ENCODE data around the gene SPOPL.

Gene SPOPL

DNA sequence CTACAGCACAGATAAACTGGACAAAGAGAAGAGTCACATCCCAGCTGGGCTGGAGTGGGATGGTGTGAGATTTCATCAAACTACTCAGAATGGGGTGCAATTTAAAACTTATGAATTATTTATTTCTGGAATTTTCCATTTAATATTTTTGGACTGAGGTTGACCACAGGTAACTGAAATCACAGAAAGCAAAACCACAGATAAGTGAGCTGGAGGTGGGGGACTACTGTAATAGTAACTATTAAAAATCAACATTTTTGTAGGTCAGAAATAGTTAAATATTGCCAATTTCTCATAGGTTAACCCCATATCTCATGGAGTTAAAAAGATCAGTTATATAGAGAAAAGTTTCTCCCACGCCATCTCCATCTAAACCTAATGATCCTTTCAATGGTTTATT lies 88.1 kb downstream of the SPOPL start:
- Mint-ChIP-seq H3K27ac (no peak overlapping the region), H3K4me1 (no peaks in the 10 kb centered on the region), H3K9me3 (no peaks in the 10 kb centered on the region), H3K36me3 (peaks cover 37% of the 10 kb centered on the region), H3K4me3 (no peak overlapping the region), H3K27me3 (no peaks in the 10 kb centered on the region)
- no peak for ATAC-seq

DNA sequence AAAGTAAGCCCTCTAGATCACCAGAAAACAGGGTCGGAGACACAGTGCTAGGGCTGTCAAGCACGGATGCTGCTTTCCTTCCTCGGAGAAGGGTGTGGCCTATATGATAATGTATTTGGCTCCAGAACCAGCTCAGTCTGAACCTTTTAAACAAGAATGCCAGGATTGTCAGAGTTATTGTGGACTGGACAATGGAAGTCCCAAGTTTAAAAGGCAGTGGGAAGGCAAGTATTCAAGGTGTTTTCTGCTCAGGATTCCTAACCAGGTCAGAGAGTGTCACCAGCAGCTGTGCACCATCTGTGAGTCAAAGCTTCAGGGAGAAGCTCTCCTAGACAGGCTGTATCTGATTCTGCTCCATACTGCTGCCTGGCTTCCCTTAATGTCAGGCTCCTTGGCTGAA lies 94.8 kb downstream of the SPOPL start:
- no peaks in the 10 kb centered on the region for H3K4me1 Mint-ChIP-seq
- ATAC-seq, result no peak
- H3K9me3 Mint-ChIP-seq, result no peaks in the 10 kb centered on the region
- no peaks in the 10 kb centered on the region for H3K27me3 Mint-ChIP-seq
- no peak overlapping the region for H3K4me3 Mint-ChIP-seq
- peaks cover 33% of the 10 kb centered on the region for H3K36me3 Mint-ChIP-seq
- H3K27ac Mint-ChIP-seq, result no peak overlapping the region

DNA sequence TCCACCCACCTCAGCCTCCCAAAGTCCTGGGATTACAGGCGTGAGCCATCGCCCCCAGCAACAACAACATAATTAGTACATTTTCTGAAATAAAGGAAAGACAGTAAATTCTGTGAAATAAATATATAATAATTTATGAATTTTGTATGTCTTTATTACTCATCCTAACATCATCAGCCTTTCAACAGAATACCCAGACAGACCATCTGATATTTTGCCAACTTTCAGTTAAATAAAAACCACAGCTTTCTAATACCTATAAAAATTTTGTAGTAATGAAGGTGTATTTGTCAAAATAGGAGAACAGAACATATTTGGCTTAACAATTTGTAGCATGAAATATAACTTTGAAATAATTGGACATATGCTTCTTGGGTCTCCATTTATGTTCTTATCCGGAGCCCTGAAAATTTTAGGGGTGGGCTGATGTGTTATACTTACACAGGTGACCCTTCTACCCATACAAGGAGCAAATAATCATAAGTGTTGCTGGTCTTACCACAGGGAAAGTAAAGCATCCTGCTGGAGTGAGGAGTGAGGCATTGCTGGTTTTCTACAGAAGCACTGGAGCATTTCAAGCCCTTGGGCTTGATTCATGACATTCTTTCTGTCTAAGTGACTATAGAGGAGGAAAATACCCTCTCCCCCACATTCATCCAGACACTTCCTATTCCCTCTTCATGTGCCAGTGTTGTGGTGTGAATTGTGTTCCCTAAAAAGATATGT lies 99.3 kb downstream of the SPOPL start:
- H3K36me3 Mint-ChIP-seq, result peaks cover 13% of the 10 kb centered on the region
- no peaks in the 10 kb centered on the region for H3K4me1 Mint-ChIP-seq
- no peak overlapping the region for H3K4me3 Mint-ChIP-seq
- H3K9me3 Mint-ChIP-seq, result no peaks in the 10 kb centered on the region
- no peak for ATAC-seq
- no peaks in the 10 kb centered on the region for H3K27me3 Mint-ChIP-seq
- no peak overlapping the region for H3K27ac Mint-ChIP-seq

GRCh38 chr2:138601458-138602165 lies 100.0 kb downstream of the SPOPL start:
- ATAC-seq, result no peak
- Mint-ChIP-seq H3K4me3 (no peak overlapping the region), H3K27ac (no peak overlapping the region), H3K27me3 (no peaks in the 10 kb centered on the region), H3K9me3 (no peaks in the 10 kb centered on the region), H3K36me3 (peaks cover 8% of the 10 kb centered on the region), H3K4me1 (no peaks in the 10 kb centered on the region)

- Mint-ChIP-seq H3K4me3 (no peak overlapping the region), H3K36me3 (peaks cover 3% of the 10 kb centered on the region), H3K27ac (no peak overlapping the region), H3K9me3 (no peaks in the 10 kb centered on the region), H3K4me1 (no peaks in the 10 kb centered on the region), H3K27me3 (no peaks in the 10 kb centered on the region)
- ATAC-seq, result no peak
These were observed 100.5 kb downstream of the SPOPL start for GRCh38 chr2:138602166-138602460.

GRCh38 chr2:138607746-138608145 lies 106.2 kb downstream of the SPOPL start:
- ATAC-seq, result no peak
- Mint-ChIP-seq H3K4me1 (no peaks in the 10 kb centered on the region), H3K27me3 (no peaks in the 10 kb centered on the region), H3K9me3 (no peaks in the 10 kb centered on the region), H3K27ac (no peak overlapping the region), H3K4me3 (no peak overlapping the region), H3K36me3 (no peaks in the 10 kb centered on the region)

DNA sequence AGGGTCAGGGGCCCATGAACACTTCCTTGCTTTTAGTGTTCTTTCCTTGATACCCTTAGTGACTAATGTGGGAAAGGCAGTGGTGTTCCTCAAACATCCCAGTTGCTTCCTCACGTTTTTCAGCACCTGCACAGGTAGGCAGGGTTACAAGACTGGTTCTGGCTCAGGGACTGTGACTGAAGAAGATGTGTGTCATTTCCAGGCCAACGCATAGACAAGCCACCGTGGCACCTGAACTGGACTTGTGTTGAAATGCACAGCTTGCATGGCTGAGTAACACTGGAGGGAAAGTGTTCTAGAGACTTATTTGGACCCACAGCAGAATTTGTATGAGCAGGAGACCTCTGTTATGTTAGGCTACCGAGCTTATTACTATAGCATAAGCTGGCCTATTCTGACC lies 107.9 kb downstream of the SPOPL start:
- Mint-ChIP-seq H3K27me3 (no peaks in the 10 kb centered on the region), H3K9me3 (no peaks in the 10 kb centered on the region), H3K4me3 (no peak overlapping the region), H3K36me3 (no peaks in the 10 kb centered on the region), H3K4me1 (no peaks in the 10 kb centered on the region), H3K27ac (no peak overlapping the region)
- no peak for ATAC-seq

GRCh38 chr2:138610201-138610953 lies 108.8 kb downstream of the SPOPL start:
- no peak for ATAC-seq
- Mint-ChIP-seq H3K36me3 (no peaks in the 10 kb centered on the region), H3K27ac (no peak overlapping the region), H3K4me1 (no peaks in the 10 kb centered on the region), H3K27me3 (no peaks in the 10 kb centered on the region), H3K4me3 (no peak overlapping the region), H3K9me3 (no peaks in the 10 kb centered on the region)

DNA sequence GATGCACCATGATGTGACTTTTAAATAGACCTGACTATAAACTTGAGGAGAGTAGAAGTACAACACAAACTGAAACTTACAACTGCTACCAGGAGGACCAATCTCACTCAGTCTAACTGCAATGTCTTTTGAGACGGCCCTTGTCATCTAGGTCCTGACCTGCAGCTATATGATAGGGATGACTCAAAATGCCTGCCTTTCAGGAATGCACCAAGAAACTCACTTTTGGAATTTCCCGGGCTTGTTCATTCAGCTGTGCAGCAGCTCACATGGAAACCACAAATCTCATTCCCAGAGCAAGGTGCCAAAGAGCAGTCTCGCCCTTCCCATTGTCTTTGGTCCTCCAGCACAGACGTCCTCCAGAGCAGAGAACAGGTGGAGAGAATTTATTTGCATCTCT lies 113.7 kb downstream of the SPOPL start:
- H3K9me3 Mint-ChIP-seq, result no peaks in the 10 kb centered on the region
- no peaks in the 10 kb centered on the region for H3K36me3 Mint-ChIP-seq

GRCh38 chr2:138617026-138617425 lies 115.5 kb downstream of the SPOPL start:
- Mint-ChIP-seq H3K9me3 (no peaks in the 10 kb centered on the region), H3K27ac (no peak overlapping the region), H3K27me3 (peaks cover 33% of the 10 kb centered on the region), H3K36me3 (no peaks in the 10 kb centered on the region), H3K4me3 (no peak overlapping the region), H3K4me1 (no peaks in the 10 kb centered on the region)
- no peak for ATAC-seq

More for the DNA sequence above, 113.7 kb downstream of the SPOPL start:
- peaks cover 33% of the 10 kb centered on the region for H3K27me3 Mint-ChIP-seq
- no peak for ATAC-seq
- H3K27ac Mint-ChIP-seq, result no peak overlapping the region
- H3K4me3 Mint-ChIP-seq, result no peak overlapping the region
- no peaks in the 10 kb centered on the region for H3K4me1 Mint-ChIP-seq

DNA sequence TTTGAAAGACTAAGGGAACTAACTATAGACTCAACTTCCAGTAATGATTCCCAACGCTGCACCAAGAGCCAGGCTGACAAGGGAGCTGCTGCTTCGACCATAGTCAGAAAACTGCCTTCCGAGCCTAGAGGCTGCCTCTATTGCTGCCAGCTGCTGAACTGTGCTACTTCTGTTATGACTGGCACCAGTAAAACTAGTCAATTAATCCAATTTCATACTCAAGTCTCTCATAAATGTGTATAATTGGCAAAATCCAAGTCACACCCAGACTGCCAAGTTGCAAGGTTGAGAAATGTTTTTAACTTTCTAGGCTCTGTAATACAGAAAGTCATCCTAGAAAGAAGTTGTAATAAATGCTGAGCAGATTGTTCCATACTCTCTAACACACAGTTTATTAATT lies 117.4 kb downstream of the SPOPL start:
- H3K9me3 Mint-ChIP-seq, result no peaks in the 10 kb centered on the region
- no peak overlapping the region for H3K4me3 Mint-ChIP-seq
- H3K4me1 Mint-ChIP-seq, result peaks cover 7% of the 10 kb centered on the region
- peaks cover 33% of the 10 kb centered on the region for H3K27me3 Mint-ChIP-seq
- H3K27ac Mint-ChIP-seq, result no peak overlapping the region
- ATAC-seq, result no peak
- H3K36me3 Mint-ChIP-seq, result no peaks in the 10 kb centered on the region

- Mint-ChIP-seq H3K4me3 (no peak overlapping the region), H3K27me3 (peaks cover 33% of the 10 kb centered on the region), H3K9me3 (no peaks in the 10 kb centered on the region), H3K27ac (no peak overlapping the region), H3K36me3 (no peaks in the 10 kb centered on the region), H3K4me1 (peaks cover 7% of the 10 kb centered on the region)
- no peak for ATAC-seq
These were observed 118.9 kb downstream of the SPOPL start for GRCh38 chr2:138620431-138620830.

GRCh38 chr2:138621139-138621538 lies 119.6 kb downstream of the SPOPL start:
- no peaks in the 10 kb centered on the region for H3K9me3 Mint-ChIP-seq
- H3K4me1 Mint-ChIP-seq, result peaks cover 7% of the 10 kb centered on the region
- no peaks in the 10 kb centered on the region for H3K36me3 Mint-ChIP-seq
- H3K4me3 Mint-ChIP-seq, result no peak overlapping the region
- H3K27me3 Mint-ChIP-seq, result peaks cover 33% of the 10 kb centered on the region
- H3K27ac Mint-ChIP-seq, result no peak overlapping the region
- ATAC-seq, result no peak

- Mint-ChIP-seq H3K9me3 (no peaks in the 10 kb centered on the region), H3K27me3 (peaks cover 35% of the 10 kb centered on the region), H3K4me1 (peaks cover 7% of the 10 kb centered on the region), H3K36me3 (no peaks in the 10 kb centered on the region), H3K27ac (peak overlapping the region; percentile 18), H3K4me3 (no peak overlapping the region)
- ATAC-seq, result peak; percentile 47
These were observed 121.0 kb downstream of the SPOPL start for GRCh38 chr2:138622613-138623012.

All from stimulated activated memory B cell treated with anti-CD40 and anti-IgM and Interleukin-4, amounts not matched to agents 10 μg/mL and 1 μg/mL and 100 μg/mL, for 72 hours (primary cell).